ENCODE data around the gene SPIN3. TPM values are rescaled to one million over a fixed set of nuclear protein-coding genes. Genes with fewer than 3 reads are reported as not detected.
"Not testable (repeated sequence)": the region's sequence is repeated elsewhere in the genome, so short reads cannot be mapped to it uniquely, and the experiment has no call there.

SPIN3 gene
- total RNA-seq, 1 donor = 11.2 TPM

- H3K4me3 ChIP-seq (ENCODE audit: insufficient read depth, low read length) = no peak overlapping the region
These were observed 47.6 kb downstream of the SPIN3 start for GRCh38 chrX:56947699-56948098.

GRCh38 chrX:56946201-56946600, 49.1 kb downstream of the SPIN3 start:
- not testable (repeated sequence) for H3K36me3 ChIP-seq (ENCODE audit: insufficient read depth, low read length); H2AFZ ChIP-seq (ENCODE audit: low read length); H3K27ac ChIP-seq (ENCODE audit: low read depth, low read length); H3K79me2 ChIP-seq (ENCODE audit: insufficient read depth, low read length); H3K4me2 ChIP-seq (ENCODE audit: insufficient read depth, low read length); H3K4me1 ChIP-seq (ENCODE audit: insufficient read depth, low read length); H3K4me3 ChIP-seq (ENCODE audit: insufficient read depth, low read length); DNase-seq (ENCODE audit: insufficient read length, low spot score, missing footprints); H3K27me3 ChIP-seq (ENCODE audit: insufficient read depth, low read length); H3K9me3 ChIP-seq (ENCODE audit: low read depth, low read length); H4K20me1 ChIP-seq (ENCODE audit: insufficient read depth, low read length)

More at GRCh38 chrX:56947699-56948098, 47.6 kb downstream of the SPIN3 start:
- H3K4me2 ChIP-seq (ENCODE audit: insufficient read depth, low read length) = no peak overlapping the region
- H3K79me2 ChIP-seq (ENCODE audit: insufficient read depth, low read length) = no peaks in the 10 kb centered on the region
- no peak overlapping the region for H2AFZ ChIP-seq (ENCODE audit: low read length)
- no peaks in the 10 kb centered on the region for H3K9me3 ChIP-seq (ENCODE audit: low read depth, low read length)
- no peaks in the 10 kb centered on the region for H4K20me1 ChIP-seq (ENCODE audit: insufficient read depth, low read length)
- no peak overlapping the region for H3K27ac ChIP-seq (ENCODE audit: low read depth, low read length)
- peaks cover 3% of the 10 kb centered on the region for H3K4me1 ChIP-seq (ENCODE audit: insufficient read depth, low read length)
- TF ChIP-seq CTCF (IDR thresholded peaks at IDR 0.05; ENCODE audit: extremely low read depth, low read depth, low read length) = no peak
- no peaks in the 10 kb centered on the region for H3K27me3 ChIP-seq (ENCODE audit: insufficient read depth, low read length)
- DNase-seq (ENCODE audit: insufficient read length, low spot score, missing footprints) = no peak
- no peaks in the 10 kb centered on the region for H3K36me3 ChIP-seq (ENCODE audit: insufficient read depth, low read length)

GRCh38 chrX:56945226-56945625, 50.1 kb downstream of the SPIN3 start:
- H2AFZ ChIP-seq (ENCODE audit: low read length); H3K27ac ChIP-seq (ENCODE audit: low read depth, low read length); H3K4me3 ChIP-seq (ENCODE audit: insufficient read depth, low read length); H3K79me2 ChIP-seq (ENCODE audit: insufficient read depth, low read length); H3K9me3 ChIP-seq (ENCODE audit: low read depth, low read length); H4K20me1 ChIP-seq (ENCODE audit: insufficient read depth, low read length); H3K4me1 ChIP-seq (ENCODE audit: insufficient read depth, low read length); H3K36me3 ChIP-seq (ENCODE audit: insufficient read depth, low read length); H3K4me2 ChIP-seq (ENCODE audit: insufficient read depth, low read length); H3K27me3 ChIP-seq (ENCODE audit: insufficient read depth, low read length); DNase-seq (ENCODE audit: insufficient read length, low spot score, missing footprints): not testable (repeated sequence)

DNA sequence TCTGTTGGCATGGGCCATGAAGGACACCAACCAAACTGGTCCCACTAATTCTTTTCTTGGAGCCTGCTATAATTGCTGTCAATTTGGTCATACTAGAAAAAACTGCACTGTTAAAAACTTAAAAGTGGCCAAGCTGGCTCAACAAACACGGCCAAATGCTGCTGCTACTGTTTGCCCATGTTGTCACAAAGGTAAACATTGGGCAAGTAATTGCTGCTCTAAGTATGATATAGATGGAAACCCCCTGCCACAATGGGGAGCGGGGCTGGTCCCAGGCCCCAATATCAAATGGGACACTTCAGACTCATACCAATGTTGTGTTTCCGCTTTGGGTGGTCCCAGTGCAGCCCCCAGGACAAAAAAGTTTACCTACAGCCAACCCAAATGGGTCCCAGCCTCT, 52.1 kb downstream of the SPIN3 start:
- Histone ChIP-seq H4K20me1 (ENCODE audit: insufficient read depth, low read length) (no peaks in the 10 kb centered on the region), H3K4me2 (ENCODE audit: insufficient read depth, low read length) (no peak overlapping the region), H3K4me1 (ENCODE audit: insufficient read depth, low read length) (peaks cover 3% of the 10 kb centered on the region), H3K9me3 (ENCODE audit: low read depth, low read length) (no peaks in the 10 kb centered on the region), H3K79me2 (ENCODE audit: insufficient read depth, low read length) (no peaks in the 10 kb centered on the region), H3K27me3 (ENCODE audit: insufficient read depth, low read length) (no peaks in the 10 kb centered on the region), H2AFZ (ENCODE audit: low read length) (no peak overlapping the region), H3K36me3 (ENCODE audit: insufficient read depth, low read length) (no peaks in the 10 kb centered on the region), H3K27ac (ENCODE audit: low read depth, low read length) (no peak overlapping the region), H3K4me3 (ENCODE audit: insufficient read depth, low read length) (no peak overlapping the region)
- no peak for TF ChIP-seq CTCF (IDR thresholded peaks at IDR 0.05; ENCODE audit: extremely low read depth, low read depth, low read length)
- DNase-seq (ENCODE audit: insufficient read length, low spot score, missing footprints) = no peak

Other genes with a start within 250 kb of the SPIN3 start
- gene SPIN2B, start 126.0 kb upstream of the SPIN3 start, total RNA-seq = 7.7 and 10.1 TPM in 2 replicates
- gene SPIN2A, start 141.9 kb upstream of the SPIN3 start, total RNA-seq = 0.59 and 1.4 TPM in 2 replicates

Measured in osteoblast (primary cell).